AG09309 (cell line): ENCODE data around the gene SRSF5.

Source experiments
- DNase-seq: peaks from one replicate; pipeline ENCODE4 v3.0.0-alpha.2; 2010; ENCODE audit warnings: low read depth
- H3K4me3 ChIP-seq: 2 replicates; pipeline ENCODE4 v1.5.1; 2011; ENCODE audit warnings: mild to moderate bottlenecking, low read depth, low read length, moderate library complexity; ENCODE audit not compliant: control insufficient read depth
- CTCF ChIP-seq: IDR thresholded peaks from 2 replicates; pipeline ENCODE4 v1.5.1; 2011; ENCODE audit warnings: mild to moderate bottlenecking, low read depth, low read length, inconsistent platforms; ENCODE audit not compliant: insufficient read depth, control insufficient read depth; ENCODE audit errors: missing control alignments

Gene SRSF5

GRCh38 chr14:69798339-69798735 is 31.4 kb downstream of the SRSF5 start:
- no peak for DNase-seq
- H3K4me3 ChIP-seq, result no peak overlapping the region
- no peak for TF ChIP-seq CTCF

GRCh38 chr14:69803753-69804152 is 36.8 kb downstream of the SRSF5 start:
- DNase-seq, result no peak
- no peak overlapping the region for H3K4me3 ChIP-seq
- TF ChIP-seq CTCF, result no peak

- TF ChIP-seq CTCF, result no peak
- DNase-seq, result no peak
- no peak overlapping the region for H3K4me3 ChIP-seq
Measured at GRCh38 chr14:69804902-69805301, 38.0 kb downstream of the SRSF5 start.

- TF ChIP-seq CTCF, result no peak
- no peak overlapping the region for H3K4me3 ChIP-seq
- no peak for DNase-seq
Measured at GRCh38 chr14:69807192-69807591, 40.2 kb downstream of the SRSF5 start.

- no peak for DNase-seq
- H3K4me3 ChIP-seq, result no peak overlapping the region
- no peak for TF ChIP-seq CTCF
Measured at GRCh38 chr14:69808919-69809808, 42.2 kb downstream of the SRSF5 start.

- H3K4me3 ChIP-seq, result no peak overlapping the region
- TF ChIP-seq CTCF, result no peak
- DNase-seq, result no peak
Measured at GRCh38 chr14:69811227-69811867, 44.4 kb downstream of the SRSF5 start.
